SK-N-SH treated with all-trans-retinoic acid at 6 μM for 48 hours (cell line): ENCODE results near the gene MREG.
"Not testable (repeated sequence)": the region's sequence is repeated elsewhere in the genome, so short reads cannot be mapped to it uniquely, and the experiment has no call there.

Source experiments
- ATAC-seq: fragments of 200-7000 bp; cut with Tn5 transposase; 3 replicates; pipeline ENCODE4 v1.9.1; 2020; ENCODE audit warnings: mild to moderate bottlenecking, moderate library complexity
- CSDC2 ChIP-seq: fragments of 250-450 bp; sonication (Bioruptor Pico); IDR thresholded peaks from 2 replicates; pipeline ENCODE4 v1.5.0; 2020; ENCODE audit warnings: mild to moderate bottlenecking, moderate library complexity
- GLIS3 ChIP-seq: fragments of 250-450 bp; sonication (Bioruptor Pico); IDR thresholded peaks from 2 replicates; pipeline ENCODE4 v1.5.0; 2020; ENCODE audit warnings: mild to moderate bottlenecking, moderate library complexity
- ISL1 ChIP-seq: fragments of 250-450 bp; sonication (Bioruptor Pico); IDR thresholded peaks from 2 replicates; pipeline ENCODE4 v2.1.2; 2022; ENCODE audit warnings: mild to moderate bottlenecking, moderate library complexity
- OSR1 ChIP-seq: fragments of 250-450 bp; sonication (Bioruptor Pico); IDR thresholded peaks from 2 replicates; pipeline ENCODE4 v1.8.0; 2022; ENCODE audit warnings: moderate library complexity, mild to moderate bottlenecking, inconsistent platforms
- POU6F1 ChIP-seq: fragments of 250-450 bp; sonication (Bioruptor Pico); IDR thresholded peaks from 2 replicates; pipeline ENCODE4 v1.8.0; 2021; ENCODE audit warnings: low read depth, mild to moderate bottlenecking, moderate library complexity, borderline replicate concordance
- PPARA ChIP-seq: fragments of 250-450 bp; sonication (Bioruptor Pico); IDR thresholded peaks from 2 replicates; pipeline ENCODE4 v1.5.0; 2020; ENCODE audit warnings: mild to moderate bottlenecking, borderline replicate concordance
- RARB ChIP-seq: fragments of 250-450 bp; sonication (Bioruptor Pico); IDR thresholded peaks from 2 replicates; pipeline ENCODE4 v1.8.0; 2021; ENCODE audit warnings: mild to moderate bottlenecking, moderate library complexity
- TCF4 ChIP-seq: fragments of 250-450 bp; sonication (Bioruptor Pico); IDR thresholded peaks from 2 replicates; pipeline ENCODE4 v1.8.0; 2021; ENCODE audit warnings: mild to moderate bottlenecking, moderate library complexity, borderline replicate concordance
- TOX ChIP-seq: fragments of 250-450 bp; sonication (Bioruptor Pico); IDR thresholded peaks from 2 replicates; pipeline ENCODE4 v1.8.0; 2021; ENCODE audit warnings: mild to moderate bottlenecking, moderate library complexity, borderline replicate concordance
- TSHZ2 ChIP-seq: fragments of 250-450 bp; sonication (Bioruptor Pico); IDR thresholded peaks from 2 replicates; pipeline ENCODE4 v1.5.0; 2020; ENCODE audit warnings: mild to moderate bottlenecking, moderate library complexity
- ZC3H10 ChIP-seq: fragments of 250-450 bp; sonication (Bioruptor Pico); IDR thresholded peaks from 2 replicates; pipeline ENCODE4 v1.5.1; 2021; ENCODE audit warnings: mild to moderate bottlenecking, moderate library complexity
- ZFP3 ChIP-seq: fragments of 250-450 bp; sonication (Bioruptor Pico); IDR thresholded peaks from 2 replicates; pipeline ENCODE4 v1.5.0; 2020; ENCODE audit warnings: mild to moderate bottlenecking, moderate library complexity
- ZFP30 ChIP-seq: fragments of 450-650 bp; formaldehyde crosslinking; IDR thresholded peaks from 2 replicates; pipeline ENCODE4 v1.5.0; 2022; ENCODE audit warnings: mild to moderate bottlenecking, moderate library complexity
- ZNF565 ChIP-seq: fragments of 450-650 bp; formaldehyde crosslinking; conservative IDR thresholded peaks from 2 replicates; pipeline ENCODE4 v1.5.0; 2020; ENCODE audit warnings: low read depth, mild to moderate bottlenecking, moderate library complexity
- ZNF70 ChIP-seq: fragments of 450-650 bp; formaldehyde crosslinking; IDR thresholded peaks from 2 replicates; pipeline ENCODE4 v1.5.0; 2020; ENCODE audit warnings: mild to moderate bottlenecking, moderate library complexity
- ZNF8 ChIP-seq: fragments of 450-650 bp; formaldehyde crosslinking; IDR thresholded peaks from 2 replicates; pipeline ENCODE4 v1.5.0; 2020; ENCODE audit warnings: mild to moderate bottlenecking, moderate library complexity
- TF ChIP-seq, protein P1 (sequence below): fragments of 250-450 bp; sonication (Bioruptor Pico); IDR thresholded peaks from 2 replicates; pipeline ENCODE4 v1.5.1; 2020; ENCODE audit warnings: low read depth, mild to moderate bottlenecking, moderate library complexity
- TF ChIP-seq, protein P2 (sequence below): fragments of 250-450 bp; sonication (Bioruptor Pico); IDR thresholded peaks from 2 replicates; pipeline ENCODE4 v1.5.1; 2021; ENCODE audit warnings: mild to moderate bottlenecking, moderate library complexity

The MREG gene

DNA sequence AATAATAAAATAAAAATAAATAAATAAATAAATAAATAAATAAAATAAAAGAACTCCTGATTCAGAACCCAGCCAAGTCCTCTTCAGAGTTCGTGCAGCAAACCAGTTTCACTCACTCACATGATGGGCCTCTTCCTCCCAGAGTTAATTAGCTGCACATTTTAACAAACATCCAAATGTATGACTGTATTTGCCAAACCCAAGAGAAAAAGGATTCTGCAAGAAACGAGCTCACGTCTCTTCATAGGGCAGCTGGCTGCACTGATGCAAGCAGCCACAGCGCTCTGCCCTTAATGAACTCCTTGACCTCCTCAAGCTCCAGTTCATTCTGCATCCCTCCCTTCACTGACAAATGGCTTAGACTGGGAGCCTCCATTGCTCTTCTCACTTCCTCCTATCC lies 55.1 kb downstream of the MREG start:
- no peak for ATAC-seq
- TF ChIP-seq OSR1 (CRISPR knock-in tag) (no peak), ZNF565 (CRISPR knock-in tag) (no peak), POU6F1 (CRISPR knock-in tag) (no peak), PPARA (CRISPR knock-in tag) (no peak), ZFP30 (CRISPR knock-in tag) (no peak), TSHZ2 (CRISPR knock-in tag) (no peak), CSDC2 (CRISPR knock-in tag) (no peak), TOX (CRISPR knock-in tag) (no peak), ZNF70 (no peak), ZFP3 (CRISPR knock-in tag) (no peak), TCF4 (no peak), RARB (CRISPR knock-in tag) (no peak), ISL1 (CRISPR knock-in tag) (no peak), GLIS3 (CRISPR knock-in tag) (no peak)
- TF ChIP-seq, protein P1, sequence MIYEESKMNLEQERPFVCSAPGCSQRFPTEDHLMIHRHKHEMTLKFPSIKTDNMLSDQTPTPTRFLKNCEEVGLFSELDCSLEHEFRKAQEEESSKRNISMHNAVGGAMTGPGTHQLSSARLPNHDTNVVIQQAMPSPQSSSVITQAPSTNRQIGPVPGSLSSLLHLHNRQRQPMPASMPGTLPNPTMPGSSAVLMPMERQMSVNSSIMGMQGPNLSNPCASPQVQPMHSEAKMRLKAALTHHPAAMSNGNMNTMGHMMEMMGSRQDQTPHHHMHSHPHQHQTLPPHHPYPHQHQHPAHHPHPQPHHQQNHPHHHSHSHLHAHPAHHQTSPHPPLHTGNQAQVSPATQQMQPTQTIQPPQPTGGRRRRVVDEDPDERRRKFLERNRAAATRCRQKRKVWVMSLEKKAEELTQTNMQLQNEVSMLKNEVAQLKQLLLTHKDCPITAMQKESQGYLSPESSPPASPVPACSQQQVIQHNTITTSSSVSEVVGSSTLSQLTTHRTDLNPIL (CRISPR knock-in tag): no peak
- TF ChIP-seq, protein P2, sequence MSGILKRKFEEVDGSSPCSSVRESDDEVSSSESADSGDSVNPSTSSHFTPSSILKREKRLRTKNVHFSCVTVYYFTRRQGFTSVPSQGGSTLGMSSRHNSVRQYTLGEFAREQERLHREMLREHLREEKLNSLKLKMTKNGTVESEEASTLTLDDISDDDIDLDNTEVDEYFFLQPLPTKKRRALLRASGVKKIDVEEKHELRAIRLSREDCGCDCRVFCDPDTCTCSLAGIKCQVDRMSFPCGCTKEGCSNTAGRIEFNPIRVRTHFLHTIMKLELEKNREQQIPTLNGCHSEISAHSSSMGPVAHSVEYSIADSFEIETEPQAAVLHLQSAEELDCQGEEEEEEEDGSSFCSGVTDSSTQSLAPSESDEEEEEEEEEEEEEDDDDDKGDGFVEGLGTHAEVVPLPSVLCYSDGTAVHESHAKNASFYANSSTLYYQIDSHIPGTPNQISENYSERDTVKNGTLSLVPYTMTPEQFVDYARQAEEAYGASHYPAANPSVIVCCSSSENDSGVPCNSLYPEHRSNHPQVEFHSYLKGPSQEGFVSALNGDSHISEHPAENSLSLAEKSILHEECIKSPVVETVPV (CRISPR knock-in tag): no peak
- TF ChIP-seq, all 23 proteins: peak for 0

DNA sequence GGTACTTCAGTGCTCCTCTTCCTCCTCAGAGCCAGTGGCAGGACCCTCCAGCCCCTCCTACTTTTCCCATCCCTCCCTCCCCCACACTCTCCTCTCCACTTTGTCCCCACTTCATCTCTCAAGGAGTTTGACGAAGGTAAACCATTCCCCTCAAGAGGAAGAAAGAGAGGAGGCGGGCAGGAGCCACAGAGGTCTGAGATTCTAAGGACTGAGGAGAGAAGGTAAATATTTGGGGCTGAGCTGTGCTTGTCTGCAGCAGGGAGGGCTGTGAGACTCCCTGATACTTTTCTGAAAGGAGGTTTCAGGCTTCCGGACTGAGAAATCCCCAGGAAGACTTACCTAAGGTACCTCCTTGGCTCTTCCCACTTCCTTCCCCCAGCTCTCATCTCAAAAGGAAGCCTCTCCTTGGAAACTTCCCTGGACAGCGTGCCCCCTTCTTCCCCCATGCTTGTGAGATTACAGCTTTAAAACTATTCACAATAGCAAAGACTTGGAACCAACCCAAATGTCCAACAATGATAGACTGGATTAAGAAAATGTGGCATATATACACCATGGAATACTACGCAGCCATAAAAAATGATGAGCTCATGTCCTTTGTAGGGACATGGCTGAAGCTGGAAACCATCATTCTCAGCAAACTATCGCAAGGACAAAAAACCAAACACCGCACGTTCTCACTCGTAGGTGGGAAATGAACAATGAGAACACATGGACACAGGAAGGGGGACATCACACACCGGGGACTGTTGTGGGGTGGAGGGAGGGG lies 55.8 kb downstream of the MREG start:
- ATAC-seq: not testable (repeated sequence)

DNA sequence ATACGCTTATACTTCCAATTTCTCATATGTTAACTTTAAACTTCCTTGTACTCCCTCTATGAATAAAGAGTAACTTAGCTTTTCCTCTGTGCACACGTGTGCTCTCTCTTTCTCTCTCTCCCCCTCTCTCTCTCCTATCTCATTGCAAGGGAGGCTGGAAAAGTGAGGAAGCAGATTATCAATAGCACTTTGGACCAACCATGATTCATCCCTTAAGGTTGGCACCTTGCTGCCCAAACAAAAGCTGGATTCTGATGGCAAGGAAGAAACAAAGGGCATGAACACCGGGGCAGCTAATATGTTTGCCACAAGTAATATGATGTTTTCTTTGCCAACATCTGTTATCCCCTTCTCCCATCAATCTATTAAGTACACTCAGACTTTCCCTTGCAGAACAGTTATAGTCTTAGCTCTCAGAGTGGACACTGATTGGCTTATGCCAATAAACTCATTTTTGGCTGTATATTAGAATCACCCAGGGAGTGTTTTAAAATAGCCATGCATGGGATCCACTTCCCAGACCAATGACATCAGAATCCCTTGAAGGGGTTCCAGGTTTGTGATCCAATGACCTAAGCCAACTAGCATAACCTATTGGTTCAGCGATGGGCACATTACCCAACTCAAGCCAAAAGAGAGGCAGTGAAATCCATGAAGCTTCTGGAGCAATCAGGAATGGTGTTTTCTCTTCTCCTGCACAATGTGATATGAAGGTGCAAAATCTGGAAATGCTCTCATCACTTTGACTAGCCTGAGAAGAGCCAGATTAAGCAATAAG lies 60.3 kb downstream of the MREG start:
- ATAC-seq: no peak
- TF ChIP-seq ZFP3 (CRISPR knock-in tag) (no peak), PPARA (CRISPR knock-in tag) (no peak), CSDC2 (CRISPR knock-in tag) (no peak), ZNF8 (CRISPR knock-in tag) (no peak), TCF4 (no peak), TOX (CRISPR knock-in tag) (no peak), ISL1 (CRISPR knock-in tag) (no peak), POU6F1 (CRISPR knock-in tag) (no peak), ZC3H10 (no peak)
- TF ChIP-seq, protein P1 (CRISPR knock-in tag): no peak
